ENCODE results near the gene ZC3H12A.
A peak's percentile ranks its signal among the peaks of the same experiment; 100 is the strongest.

ZC3H12A gene

GRCh38 chr1:37479255-37480124, 5.1 kb downstream of the ZC3H12A start:
- DNase-seq: no peak

- no peak for DNase-seq
These were observed 5.7 kb downstream of the ZC3H12A start for GRCh38 chr1:37480125-37480466.

- DNase-seq: no peak
These were observed 6.4 kb downstream of the ZC3H12A start for GRCh38 chr1:37480581-37481288.

- DNase-seq: no peak
These were observed 7.1 kb downstream of the ZC3H12A start for GRCh38 chr1:37481289-37482003.

- DNase-seq: no peak
These were observed 7.8 kb downstream of the ZC3H12A start for GRCh38 chr1:37482004-37482785.

- DNase-seq: no peak
These were observed 8.7 kb downstream of the ZC3H12A start for GRCh38 chr1:37482796-37483744.

- DNase-seq: no peak
These were observed 9.4 kb downstream of the ZC3H12A start for GRCh38 chr1:37483785-37484184.

- no peak for DNase-seq
These were observed 10.1 kb downstream of the ZC3H12A start for GRCh38 chr1:37484325-37485051.

- no peak for DNase-seq
These were observed 11.7 kb downstream of the ZC3H12A start for GRCh38 chr1:37485902-37486679.

- peak; percentile 86 for DNase-seq
These were observed 12.6 kb downstream of the ZC3H12A start for GRCh38 chr1:37486680-37487618.

GRCh38 chr1:37487619-37487984, 13.2 kb downstream of the ZC3H12A start:
- no peak for DNase-seq

GRCh38 chr1:37493336-37494098, 19.1 kb downstream of the ZC3H12A start:
- no peak for DNase-seq

GRCh38 chr1:37495875-37496274, 21.5 kb downstream of the ZC3H12A start:
- DNase-seq: no peak

GRCh38 chr1:37497832-37498231, 23.5 kb downstream of the ZC3H12A start:
- DNase-seq: no peak

- no peak for DNase-seq
These were observed 24.7 kb downstream of the ZC3H12A start for GRCh38 chr1:37498872-37499617.

- no peak for DNase-seq
These were observed 27.3 kb downstream of the ZC3H12A start for GRCh38 chr1:37501661-37502060.

GRCh38 chr1:37502104-37502503, 27.7 kb downstream of the ZC3H12A start:
- DNase-seq: no peak
